GM12873 (cell line): Measurements from ENCODE around the gene EFCAB10.

ENCODE experiments used
- TF ChIP-seq, protein P1 (sequence below): IDR thresholded peaks from 2 replicates; pipeline ENCODE4 v1.5.1; 2012; ENCODE audit warnings: low read depth, mild to moderate bottlenecking, moderate library complexity, low read length, control low read depth; ENCODE audit not compliant: insufficient read depth; ENCODE audit errors: missing control alignments

Gene EFCAB10

DNA sequence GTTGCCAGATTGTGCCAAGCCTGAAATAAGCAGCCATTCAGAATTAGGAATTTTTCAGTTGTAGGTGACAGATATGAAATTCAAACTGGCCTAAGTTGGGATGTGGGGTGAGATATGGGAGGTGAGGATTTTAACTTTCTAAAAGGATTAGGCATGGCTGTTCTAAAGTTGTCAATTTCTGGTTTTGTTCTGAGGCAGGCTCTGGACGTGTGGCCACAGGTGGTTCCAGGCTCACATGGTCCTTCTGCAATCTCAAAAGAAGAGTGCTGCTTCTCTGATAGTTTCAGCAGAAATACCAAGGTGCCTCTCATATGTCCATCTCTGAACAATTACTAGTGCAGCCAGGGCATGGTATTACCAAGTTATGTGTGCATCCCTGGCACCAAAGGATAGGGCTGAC, 21.4 kb downstream of the EFCAB10 start:
- TF ChIP-seq, protein P1, sequence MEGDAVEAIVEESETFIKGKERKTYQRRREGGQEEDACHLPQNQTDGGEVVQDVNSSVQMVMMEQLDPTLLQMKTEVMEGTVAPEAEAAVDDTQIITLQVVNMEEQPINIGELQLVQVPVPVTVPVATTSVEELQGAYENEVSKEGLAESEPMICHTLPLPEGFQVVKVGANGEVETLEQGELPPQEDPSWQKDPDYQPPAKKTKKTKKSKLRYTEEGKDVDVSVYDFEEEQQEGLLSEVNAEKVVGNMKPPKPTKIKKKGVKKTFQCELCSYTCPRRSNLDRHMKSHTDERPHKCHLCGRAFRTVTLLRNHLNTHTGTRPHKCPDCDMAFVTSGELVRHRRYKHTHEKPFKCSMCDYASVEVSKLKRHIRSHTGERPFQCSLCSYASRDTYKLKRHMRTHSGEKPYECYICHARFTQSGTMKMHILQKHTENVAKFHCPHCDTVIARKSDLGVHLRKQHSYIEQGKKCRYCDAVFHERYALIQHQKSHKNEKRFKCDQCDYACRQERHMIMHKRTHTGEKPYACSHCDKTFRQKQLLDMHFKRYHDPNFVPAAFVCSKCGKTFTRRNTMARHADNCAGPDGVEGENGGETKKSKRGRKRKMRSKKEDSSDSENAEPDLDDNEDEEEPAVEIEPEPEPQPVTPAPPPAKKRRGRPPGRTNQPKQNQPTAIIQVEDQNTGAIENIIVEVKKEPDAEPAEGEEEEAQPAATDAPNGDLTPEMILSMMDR = no peak

DNA sequence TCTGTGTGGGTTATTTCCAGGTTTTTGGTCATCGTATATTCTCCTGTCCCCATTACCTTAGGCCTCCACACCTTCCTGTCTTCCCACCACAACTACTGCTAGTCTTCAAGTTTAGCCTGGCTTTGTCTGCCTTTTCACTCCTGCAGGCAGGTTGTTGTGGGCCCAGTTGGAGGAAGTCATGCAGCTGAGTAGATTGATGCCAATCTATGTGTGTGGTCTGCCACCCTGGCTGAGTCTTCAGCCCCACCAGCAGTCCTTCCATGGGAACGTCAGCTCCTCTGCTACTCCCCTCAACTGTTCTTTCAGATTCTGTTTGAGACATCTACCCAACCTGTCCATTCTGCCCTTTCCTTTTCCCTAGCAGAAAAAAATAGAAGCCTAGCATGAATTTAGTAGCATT, 43.0 kb downstream of the EFCAB10 start:
- TF ChIP-seq, protein P1 = no peak

DNA sequence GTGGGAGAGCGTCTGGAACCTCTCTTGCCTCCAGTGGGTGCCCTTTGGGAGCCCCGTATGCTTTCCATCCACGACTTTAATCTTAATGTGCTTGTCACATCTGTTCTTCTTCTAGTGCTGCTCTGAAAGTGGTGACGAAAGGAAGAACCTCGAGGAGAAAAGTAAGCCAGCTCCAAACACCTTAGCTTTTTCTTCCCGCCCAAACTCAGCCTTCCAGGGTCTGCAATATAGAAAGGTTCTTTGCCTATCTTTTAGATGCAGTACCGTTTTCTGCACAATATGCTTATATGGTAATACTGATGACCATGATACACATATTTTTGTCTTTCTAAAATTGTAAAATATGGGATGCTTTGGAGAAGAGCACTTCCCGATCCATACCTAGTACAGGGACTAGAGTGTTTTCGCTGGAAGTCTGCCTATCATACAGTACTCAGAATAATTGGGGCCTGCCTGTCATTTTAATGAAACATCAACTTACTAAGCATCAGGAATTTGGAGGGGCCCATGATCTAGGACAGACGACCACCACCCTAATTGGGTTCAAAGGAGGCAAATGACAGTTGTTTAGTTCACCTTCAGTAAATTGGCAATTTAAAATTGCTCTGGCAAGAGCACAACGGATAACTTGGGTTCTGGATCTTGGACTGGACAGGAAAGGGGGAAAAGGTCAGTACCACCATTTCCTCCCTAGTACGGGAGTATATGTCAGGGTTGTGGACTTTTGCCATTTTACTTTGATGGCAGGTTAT, 48.4 kb downstream of the EFCAB10 start:
- TF ChIP-seq, protein P1 = no peak

DNA sequence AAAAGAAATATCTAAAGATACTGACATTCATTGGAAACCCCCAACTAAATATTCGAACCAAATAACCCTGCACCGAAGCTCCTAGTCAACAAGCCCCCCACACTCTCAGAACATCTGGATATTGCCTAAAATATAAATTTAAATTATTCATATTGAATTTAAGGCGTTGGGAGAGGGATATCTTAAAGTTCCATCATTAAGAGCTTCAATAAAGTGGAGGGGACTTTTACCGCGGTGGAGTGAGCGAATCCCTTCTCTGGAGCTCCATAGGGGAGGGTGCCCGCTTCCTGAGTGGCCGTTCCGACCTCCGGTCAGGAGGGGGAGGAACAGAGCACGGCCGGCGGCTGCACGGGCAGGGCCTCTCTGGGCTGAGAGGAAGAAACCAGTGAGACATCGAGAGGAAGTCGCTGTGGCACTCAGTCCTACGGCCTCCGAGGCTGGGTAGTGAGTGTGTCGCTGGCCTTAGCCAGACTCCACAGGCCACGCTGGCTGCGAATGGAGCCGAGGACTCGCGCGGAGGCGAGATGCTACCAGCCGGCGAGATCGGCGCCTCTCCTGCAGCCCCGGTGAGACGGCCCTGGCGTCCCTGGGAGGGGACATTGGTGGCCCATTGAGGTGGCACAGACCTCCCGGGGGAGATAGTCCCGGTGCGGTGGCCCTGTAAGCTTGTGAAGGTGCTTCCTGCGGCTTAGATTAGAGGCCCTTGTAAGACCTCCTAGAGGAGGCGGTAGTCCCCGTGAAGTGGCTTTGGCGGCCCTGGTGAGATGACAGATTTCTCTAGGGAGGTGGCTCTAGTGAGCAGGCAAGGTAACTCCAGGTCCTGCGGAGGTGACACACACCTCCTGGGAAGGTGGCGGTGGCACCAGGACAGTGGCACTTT, 49.3 kb downstream of the EFCAB10 start, which contains the start of gene RINT1:
RINT1 (plus strand) TSS at position 410 of the 880 bp plus-strand sequence; CDS start at position 525, 115 bp downstream.
- TF ChIP-seq, protein P1 = peak; percentile 83

DNA sequence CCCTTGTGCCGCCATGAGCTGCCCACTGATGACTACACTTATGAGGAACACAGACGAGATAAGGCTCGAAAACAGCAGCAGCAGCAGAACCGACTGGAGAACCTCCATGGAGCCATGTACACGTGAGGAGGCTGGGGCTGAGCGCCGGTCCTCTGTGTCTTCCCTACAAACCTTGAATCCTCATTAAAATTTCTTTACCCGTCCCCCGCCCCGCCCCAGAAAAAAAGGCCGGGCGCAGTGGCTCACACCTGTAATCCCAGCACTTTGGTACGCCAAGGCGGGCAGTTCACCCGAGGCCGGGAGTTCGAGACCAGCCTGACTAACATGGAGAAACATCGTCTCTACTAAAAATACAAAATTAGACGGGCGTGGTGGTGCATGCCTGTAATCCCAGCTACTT, 50.7 kb downstream of the EFCAB10 start:
- TF ChIP-seq, protein P1 = no peak

DNA sequence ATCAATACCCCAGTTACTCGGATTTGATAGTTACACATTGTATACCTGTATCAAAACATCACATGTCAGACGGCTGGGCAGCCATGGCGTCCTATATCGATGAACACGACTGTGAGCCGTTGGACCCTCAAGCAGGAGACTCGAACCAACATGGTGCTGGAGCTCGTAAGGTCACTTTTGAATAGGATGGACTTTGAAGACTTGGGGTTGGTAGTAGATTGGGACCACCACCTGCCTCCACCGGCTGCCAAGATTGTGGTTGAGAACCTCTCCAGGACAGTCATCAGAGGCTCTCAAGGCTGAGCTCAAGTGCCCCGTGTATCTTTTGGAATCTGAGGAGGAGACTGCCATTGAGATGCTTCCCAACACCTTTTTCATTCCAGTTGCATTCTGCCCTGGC, 51.2 kb downstream of the EFCAB10 start:
- TF ChIP-seq, protein P1 = no peak

DNA sequence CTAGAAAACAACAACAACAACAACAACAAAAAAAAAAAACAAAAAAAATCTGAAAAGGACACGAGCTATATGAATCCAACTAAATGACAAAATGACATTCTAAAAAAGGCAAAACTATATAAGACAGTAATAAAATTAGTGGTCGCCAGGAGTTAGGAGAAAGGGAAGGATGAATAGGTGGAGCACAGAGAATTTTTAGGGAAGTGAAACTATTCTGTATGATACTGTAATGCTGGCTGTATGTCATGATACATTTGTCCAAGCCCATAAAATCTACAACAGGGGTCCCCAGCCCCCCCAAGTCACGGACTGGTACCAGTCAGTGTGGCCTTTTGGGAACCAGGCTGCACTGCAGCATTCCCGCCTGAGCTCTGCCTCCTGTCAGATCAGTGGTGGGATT, 56.5 kb downstream of the EFCAB10 start:
- TF ChIP-seq, protein P1 = no peak
